ENCODE measurements around the gene REG4. TPM values are rescaled to one million over a fixed set of nuclear protein-coding genes. Genes with fewer than 3 reads are reported as not detected.

Gene REG4
- total RNA-seq, 1 experiment from 2014 or later = not detected

- CTCF ChIA-PET = no interaction called here
- POLR2A ChIA-PET = no interaction called here
- Histone ChIP-seq H3K4me1 (ENCODE audit: control insufficient read depth, insufficient read depth, low read length) (no peaks in the 10 kb centered on the region), H3K36me3 (ENCODE audit: control insufficient read depth, insufficient read depth, low read length) (no peaks in the 10 kb centered on the region), H3K27me3 (ENCODE audit: control insufficient read depth, insufficient read depth, low read length) (peaks cover 36% of the 10 kb centered on the region), H3K27ac (ENCODE audit: low read length) (no peak overlapping the region), H3K9me3 (ENCODE audit: control insufficient read depth, insufficient read depth, low read depth, low read length) (no peaks in the 10 kb centered on the region), H3K4me3 (ENCODE audit: low read depth in 2 of 2, low read length in 2 of 2) (no peak overlapping the region)
- ATAC-seq (no peak), DNase-seq (ENCODE audit: low read depth, low spot score) (no peak)
- intact Hi-C loops (cut with micrococcal nuclease; ENCODE audit: unreplicated experiment) = no loop called here
- TF ChIP-seq REST (IDR thresholded peaks at IDR 0.05; ENCODE audit: insufficient read depth in 1 of 2, low read depth in 2 of 2, low read length in 1 of 2) (no peak), SIN3A (IDR thresholded peaks at IDR 0.05; ENCODE audit: borderline replicate concordance, insufficient read depth, low read depth, low read length) (no peak), CTCF (IDR thresholded peaks at IDR 0.05) (no peak), TCF7L2 (IDR thresholded peaks at IDR 0.05; ENCODE audit: low read depth, low read length) (no peak), POLR2AphosphoS5 (IDR thresholded peaks at IDR 0.05; ENCODE audit: low read depth, low read length) (no peak)
- no TSS peak for BruUV-seq (replicated peaks)
- in situ Hi-C loops (cut with HindIII; ENCODE audit: low pct_unique_long_range_greater_than_20kb, low sequenced_read_pairs) = no loop called here
Observed at GRCh38 chr1:119772298-119772697, 39.0 kb downstream of the REG4 start.

DNA sequence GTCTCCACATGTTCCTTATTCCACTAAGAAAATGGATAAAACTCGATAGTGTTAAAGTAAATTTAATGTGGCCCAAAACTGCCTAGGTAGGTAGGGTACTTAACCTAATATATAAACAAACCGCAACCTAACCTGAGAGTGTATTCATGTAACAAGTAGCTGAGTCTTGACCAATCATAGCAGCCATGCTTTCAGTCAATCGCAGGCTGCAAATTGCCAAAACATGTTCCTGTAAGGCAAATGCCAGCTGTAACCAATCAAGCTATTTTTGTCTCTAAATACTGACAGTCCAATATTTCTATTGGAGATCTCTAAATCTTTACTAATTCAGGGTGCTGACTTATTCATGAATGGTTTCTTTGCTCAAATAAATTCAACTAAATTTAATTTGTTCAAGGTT lies 39.5 kb downstream of the REG4 start:
- POLR2A ChIA-PET = no interaction called here
- intact Hi-C loops (cut with micrococcal nuclease; ENCODE audit: unreplicated experiment) = loop anchor here (2.0 kb wide), 1 partner anchor 19 kb away; no protein-coding TSS in a partner anchor

More for the DNA sequence above, 39.5 kb downstream of the REG4 start:
- Histone ChIP-seq H3K27ac (ENCODE audit: low read length) (no peak overlapping the region), H3K4me1 (ENCODE audit: control insufficient read depth, insufficient read depth, low read length) (no peaks in the 10 kb centered on the region), H3K27me3 (ENCODE audit: control insufficient read depth, insufficient read depth, low read length) (peaks cover 37% of the 10 kb centered on the region), H3K4me3 (ENCODE audit: low read depth in 2 of 2, low read length in 2 of 2) (no peak overlapping the region), H3K9me3 (ENCODE audit: control insufficient read depth, insufficient read depth, low read depth, low read length) (no peaks in the 10 kb centered on the region), H3K36me3 (ENCODE audit: control insufficient read depth, insufficient read depth, low read length) (no peaks in the 10 kb centered on the region)
- TF ChIP-seq REST (IDR thresholded peaks at IDR 0.05; ENCODE audit: insufficient read depth in 1 of 2, low read depth in 2 of 2, low read length in 1 of 2) (no peak), SIN3A (IDR thresholded peaks at IDR 0.05; ENCODE audit: borderline replicate concordance, insufficient read depth, low read depth, low read length) (no peak), CTCF (IDR thresholded peaks at IDR 0.05) (no peak), POLR2AphosphoS5 (IDR thresholded peaks at IDR 0.05; ENCODE audit: low read depth, low read length) (no peak), TCF7L2 (IDR thresholded peaks at IDR 0.05; ENCODE audit: low read depth, low read length) (no peak)
- DNase-seq (ENCODE audit: low read depth, low spot score) (no peak), ATAC-seq (no peak)
- in situ Hi-C loops (cut with HindIII; ENCODE audit: low pct_unique_long_range_greater_than_20kb, low sequenced_read_pairs) = no loop called here
- no TSS peak for BruUV-seq (replicated peaks)
- CTCF ChIA-PET = no interaction called here

All from Panc1 (cell line).